GM18870 (cell line): ENCODE data around the gene PSD2.

ENCODE experiments used
- ATAC-seq: cut with Tn5 transposase; IDR thresholded peaks from one replicate; pipeline ENCODE4 v1.9.1; 2021; ENCODE audit warnings: moderate library complexity; ENCODE audit not compliant: unreplicated experiment

Gene PSD2

DNA sequence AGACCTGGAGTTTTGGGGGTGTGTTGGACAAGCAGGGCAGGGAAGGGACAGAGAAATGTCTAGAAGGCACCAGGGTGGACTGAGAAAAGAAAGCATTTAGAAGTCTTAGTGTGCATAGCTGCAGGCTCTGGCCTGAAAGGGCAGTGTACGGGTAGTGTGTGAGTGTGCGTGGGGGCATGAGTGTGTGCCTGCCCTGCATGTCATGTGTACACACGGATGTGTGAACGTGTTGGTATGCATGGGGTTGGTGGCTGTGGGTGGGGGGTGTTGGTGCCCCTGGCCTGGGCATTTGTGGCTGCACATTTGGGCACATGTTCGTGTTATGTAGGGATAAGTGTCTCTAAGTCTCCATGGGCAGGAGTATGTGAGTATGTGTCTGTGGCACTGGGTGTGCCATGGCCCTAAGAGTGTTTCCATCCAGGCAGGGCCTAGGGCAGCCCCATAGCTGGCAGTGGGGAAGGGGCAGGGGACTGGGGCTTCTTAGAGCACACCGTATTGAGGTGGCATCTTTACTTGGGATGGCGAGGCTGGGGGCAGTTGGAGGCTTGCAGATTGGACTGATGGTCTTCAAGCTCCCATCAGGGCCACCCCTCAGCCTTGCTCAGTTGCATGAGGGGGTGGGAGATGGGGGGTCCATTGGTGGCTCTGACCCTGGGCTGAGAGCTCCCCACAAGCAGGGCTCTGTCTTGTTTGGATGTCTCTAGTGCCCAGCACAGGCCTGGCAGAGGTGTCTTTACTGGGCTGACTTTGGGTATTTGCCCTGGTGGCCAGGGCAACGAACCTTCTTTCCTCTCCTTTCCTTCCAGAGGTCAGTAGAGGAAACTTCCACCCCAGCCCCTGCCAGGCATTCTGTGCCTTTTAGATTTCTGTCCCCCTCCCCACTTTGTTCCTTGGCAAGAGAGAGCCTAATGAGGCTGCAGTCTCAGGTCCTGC lies 15.0 kb downstream of the PSD2 start:
- ATAC-seq: no peak

DNA sequence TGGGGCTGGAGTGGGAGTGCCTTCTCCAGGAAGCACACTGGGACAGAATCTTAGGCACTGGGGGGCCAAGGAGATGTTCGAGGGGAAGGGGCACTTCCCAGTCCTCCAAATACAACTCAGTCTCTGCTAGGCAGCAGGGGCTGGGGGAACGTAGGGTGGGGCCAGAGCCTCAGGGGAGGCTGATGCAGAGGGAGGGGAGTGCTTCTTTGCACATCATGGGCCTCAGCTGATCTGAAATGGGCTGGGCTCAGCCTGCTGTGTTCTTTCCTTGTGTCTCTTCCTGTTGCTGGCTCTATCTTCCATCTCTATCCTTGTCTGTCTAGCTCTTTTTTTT lies 15.6 kb downstream of the PSD2 start:
- no peak for ATAC-seq

DNA sequence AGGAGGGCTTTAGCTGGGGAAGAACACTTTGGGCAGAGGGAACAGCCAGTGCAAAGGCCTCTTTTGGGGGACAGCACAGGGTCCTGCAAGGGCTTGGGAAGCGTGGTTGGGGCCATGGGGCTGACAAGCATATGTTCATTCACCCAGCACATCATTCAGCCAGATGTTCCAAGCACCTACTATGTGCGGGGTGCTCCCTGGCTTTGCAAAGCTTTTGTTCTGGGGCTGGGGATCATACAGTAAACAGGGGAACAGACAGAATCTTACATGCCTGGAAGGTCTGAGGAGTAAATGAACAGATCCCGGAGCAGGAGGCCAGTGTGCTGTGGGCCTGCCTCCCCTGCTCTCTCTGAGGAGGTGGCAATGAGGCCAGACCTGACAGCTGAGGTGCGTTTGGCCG lies 16.7 kb downstream of the PSD2 start:
- no peak for ATAC-seq

DNA sequence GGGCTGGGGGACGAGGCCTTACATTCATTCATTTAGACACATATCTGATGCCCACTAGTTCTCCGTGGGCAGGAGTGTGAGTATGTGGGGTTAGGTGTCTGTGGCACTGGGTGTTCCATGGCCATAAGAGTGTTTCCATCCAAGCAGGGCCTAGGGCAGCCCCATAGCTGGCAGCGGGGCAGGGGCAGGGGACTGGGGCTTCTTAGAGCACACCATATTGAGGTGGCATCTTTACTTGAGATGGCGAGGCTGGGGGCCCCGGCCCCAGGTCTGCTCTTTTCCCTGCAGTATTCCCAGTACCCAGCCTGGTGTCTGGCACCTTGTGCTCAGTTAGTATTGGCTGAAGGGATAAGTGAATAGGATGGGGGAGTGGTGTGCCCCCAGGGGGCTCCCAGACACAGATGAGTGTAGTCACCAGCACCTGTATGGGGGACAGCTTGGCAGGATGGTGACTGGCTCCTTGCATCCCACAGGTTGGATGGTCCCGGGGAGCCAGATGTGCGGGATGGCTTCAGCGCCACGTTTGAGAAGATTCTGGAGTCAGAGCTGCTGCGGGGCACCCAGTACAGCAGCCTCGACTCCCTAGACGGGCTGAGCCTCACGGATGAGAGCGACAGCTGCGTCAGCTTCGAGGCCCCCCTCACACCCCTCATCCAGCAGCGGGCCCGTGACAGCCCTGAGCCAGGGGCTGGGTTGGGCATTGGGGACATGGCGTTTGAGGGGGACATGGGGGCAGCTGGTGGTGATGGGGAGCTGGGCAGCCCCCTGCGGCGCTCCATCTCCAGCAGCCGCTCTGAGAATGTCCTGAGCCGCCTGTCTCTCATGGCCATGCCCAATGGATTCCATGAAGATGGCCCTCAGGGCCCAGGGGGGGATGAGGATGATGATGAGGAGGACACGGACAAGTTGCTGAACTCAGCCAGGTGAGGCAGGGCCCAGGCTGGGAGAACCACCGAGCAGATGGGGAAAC lies 17.5 kb downstream of the PSD2 start:
- no peak for ATAC-seq

DNA sequence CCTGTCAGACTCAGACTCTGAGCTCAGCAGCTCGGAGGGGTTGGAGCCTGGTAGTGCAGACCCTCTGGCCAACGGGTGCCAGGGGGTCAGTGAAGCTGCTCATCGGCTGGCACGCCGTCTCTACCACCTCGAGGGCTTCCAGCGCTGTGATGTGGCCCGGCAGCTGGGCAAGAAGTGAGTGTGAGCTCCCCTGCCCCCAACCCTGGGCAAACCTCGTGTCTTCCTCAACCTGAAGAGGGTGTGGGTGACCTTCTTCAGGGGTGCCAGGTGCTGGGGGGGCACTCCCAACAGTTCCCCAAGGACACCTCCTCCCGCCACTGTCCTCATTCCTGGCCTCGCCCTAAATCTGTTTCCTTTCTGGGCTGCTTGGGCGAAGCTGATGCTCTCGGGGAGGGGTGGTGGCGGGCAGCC lies 18.6 kb downstream of the PSD2 start:
- ATAC-seq: no peak

DNA sequence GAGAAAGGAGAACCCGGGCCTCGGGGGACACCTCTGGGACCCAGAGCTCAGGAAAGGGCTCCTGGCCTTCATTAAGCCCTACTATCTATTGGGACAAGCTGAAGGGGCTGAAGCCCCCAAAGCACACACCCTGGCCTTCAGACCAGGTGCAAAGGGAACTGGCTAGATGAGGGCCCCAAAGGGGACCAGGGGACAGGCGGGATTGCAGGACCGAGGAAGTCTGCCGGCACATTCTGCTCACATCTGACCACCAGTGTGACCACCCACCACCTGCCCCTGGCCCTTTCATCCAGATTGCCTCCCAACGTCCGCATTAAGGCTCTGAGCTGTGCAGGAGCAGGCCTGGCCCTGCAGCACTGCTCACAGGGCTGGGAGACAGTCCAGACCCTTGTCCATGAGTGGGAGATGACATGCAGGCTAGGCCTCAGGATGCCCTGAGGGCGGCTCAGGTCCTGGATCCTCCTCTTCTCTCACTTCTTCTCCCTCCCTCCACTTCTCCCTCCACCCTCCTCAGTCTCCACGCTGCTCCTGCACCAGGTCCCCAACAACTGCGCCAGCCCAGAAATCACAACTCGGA lies 19.2 kb downstream of the PSD2 start:
- ATAC-seq: no peak

DNA sequence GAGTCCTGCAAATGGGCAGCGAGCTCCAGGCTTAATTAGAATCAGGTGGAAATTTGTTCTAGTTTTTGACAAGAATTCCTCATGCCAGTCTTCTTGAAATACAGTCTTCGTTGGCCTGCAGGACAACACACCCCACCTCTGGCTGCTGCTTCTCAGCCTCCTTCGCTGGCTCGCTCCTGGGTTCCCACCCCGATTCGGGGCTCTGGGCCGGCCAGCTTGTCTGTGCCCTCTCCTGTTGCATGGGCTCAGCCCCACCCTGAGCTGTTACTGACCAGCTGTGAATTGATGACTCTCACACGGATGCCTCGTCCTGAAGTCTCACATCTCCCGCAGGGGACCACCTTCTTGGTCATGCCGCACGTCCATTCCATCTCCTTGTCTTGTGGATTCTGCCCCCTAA lies 21.0 kb downstream of the PSD2 start:
- no peak for ATAC-seq

DNA sequence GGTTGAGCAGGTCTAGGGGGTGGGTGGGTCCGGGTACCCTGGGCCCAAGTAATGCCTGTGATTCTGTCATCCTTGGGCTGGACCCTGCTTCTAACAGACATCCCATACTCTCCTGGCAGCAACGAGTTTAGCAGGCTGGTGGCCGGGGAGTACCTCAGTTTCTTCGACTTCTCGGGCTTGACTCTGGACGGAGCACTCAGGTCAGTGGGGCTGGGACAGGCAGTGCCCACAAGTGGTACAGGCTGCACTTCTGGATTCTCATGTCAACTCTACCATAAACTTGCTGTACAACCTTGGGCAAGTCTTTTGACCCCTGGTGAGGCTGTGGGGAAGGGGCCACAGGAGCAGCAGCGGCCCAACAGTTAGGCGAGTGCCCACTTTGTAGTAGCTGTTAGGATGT lies 21.8 kb downstream of the PSD2 start:
- no peak for ATAC-seq

DNA sequence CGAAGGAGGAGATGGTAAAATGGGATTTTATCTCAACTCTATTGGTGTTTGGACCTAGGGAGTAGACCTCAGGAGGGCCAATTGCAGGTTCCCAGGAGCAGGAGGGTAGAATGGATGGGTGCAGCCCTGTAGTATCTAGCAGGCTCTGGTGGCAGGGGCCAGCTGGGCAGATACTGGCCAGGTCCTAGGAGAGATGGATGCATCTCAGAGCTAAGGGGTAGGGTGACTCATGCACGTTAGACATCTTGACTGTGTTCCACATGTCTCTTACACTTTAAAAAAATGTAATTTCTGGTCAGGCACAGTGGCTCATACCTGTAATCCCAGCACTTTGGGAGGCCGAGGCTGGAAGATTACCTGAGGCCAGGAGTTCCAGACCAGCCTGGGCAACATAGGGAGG lies 22.4 kb downstream of the PSD2 start:
- no peak for ATAC-seq

DNA sequence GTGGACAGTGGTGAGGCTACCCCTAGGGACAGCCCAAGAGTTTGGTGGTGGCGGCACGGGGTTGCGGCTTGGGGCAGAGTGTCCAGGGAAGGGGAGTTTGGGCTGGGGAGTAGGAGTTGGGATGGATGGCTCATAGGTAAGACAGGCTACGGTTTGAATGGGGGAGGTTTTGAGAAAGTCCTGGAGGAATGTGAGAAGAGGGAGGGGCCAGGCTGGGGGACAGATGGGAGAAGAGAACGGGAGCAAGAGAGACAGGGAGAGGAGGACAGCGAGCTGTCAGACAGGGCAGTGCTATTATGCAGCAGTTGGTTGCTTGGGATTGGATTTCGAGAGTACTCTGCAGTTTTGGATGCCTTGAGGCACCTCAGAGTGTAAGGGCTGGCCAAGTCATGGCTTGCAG lies 24.5 kb downstream of the PSD2 start:
- ATAC-seq: no peak

DNA sequence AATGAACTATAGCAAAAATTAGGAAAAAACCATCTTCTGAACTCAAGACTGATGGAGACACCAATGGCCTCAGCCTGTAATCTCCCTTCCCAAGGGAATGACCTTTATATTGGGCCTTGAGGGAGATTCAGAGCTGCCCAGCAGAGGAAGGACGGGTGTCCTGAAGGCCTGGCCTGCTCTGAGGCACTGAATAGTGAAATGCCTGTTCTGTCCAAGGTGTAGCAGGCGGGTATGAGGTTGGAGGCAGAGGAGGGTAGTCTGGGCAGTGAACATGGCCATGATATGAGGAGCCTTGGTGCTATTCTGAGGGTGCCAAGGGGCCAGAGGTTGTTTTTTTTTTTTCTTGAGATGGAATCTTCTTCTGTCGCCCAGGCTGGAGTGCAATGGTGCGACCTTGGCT lies 25.0 kb downstream of the PSD2 start:
- no peak for ATAC-seq

DNA sequence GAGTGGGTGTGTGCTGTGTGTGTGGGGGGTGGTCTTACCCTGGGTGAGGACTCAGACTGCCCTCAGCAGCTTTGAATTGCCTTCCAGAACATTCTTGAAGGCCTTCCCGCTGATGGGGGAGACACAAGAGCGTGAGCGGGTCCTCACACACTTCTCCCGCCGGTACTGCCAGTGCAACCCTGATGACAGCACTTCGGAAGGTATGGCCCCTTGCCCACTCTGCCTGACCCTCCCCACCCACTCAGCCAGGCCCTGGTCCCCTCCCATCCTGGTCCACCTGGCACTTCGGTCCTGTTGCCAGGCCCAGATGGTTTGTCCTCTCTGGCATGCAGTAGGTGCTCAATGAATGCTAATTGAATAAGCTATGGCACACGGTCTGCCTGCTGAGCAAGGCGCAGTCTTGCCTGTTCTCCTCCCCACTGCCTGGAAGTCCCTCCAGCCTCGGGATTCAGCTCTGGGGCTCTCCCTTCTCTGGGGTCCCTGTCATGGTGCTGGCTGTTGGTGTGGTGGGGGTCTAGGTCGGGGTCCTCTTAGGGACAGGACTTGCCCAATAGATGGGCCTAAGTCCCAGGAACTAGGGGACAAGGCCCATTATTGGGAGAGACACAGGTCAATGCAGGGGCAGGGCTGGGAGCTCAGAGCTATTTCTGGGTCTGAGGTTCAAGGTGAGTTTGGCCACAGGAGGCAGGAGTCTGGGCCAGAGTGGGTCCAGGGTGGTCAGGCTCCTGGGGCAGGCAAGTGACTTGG lies 26.4 kb downstream of the PSD2 start:
- no peak for ATAC-seq

DNA sequence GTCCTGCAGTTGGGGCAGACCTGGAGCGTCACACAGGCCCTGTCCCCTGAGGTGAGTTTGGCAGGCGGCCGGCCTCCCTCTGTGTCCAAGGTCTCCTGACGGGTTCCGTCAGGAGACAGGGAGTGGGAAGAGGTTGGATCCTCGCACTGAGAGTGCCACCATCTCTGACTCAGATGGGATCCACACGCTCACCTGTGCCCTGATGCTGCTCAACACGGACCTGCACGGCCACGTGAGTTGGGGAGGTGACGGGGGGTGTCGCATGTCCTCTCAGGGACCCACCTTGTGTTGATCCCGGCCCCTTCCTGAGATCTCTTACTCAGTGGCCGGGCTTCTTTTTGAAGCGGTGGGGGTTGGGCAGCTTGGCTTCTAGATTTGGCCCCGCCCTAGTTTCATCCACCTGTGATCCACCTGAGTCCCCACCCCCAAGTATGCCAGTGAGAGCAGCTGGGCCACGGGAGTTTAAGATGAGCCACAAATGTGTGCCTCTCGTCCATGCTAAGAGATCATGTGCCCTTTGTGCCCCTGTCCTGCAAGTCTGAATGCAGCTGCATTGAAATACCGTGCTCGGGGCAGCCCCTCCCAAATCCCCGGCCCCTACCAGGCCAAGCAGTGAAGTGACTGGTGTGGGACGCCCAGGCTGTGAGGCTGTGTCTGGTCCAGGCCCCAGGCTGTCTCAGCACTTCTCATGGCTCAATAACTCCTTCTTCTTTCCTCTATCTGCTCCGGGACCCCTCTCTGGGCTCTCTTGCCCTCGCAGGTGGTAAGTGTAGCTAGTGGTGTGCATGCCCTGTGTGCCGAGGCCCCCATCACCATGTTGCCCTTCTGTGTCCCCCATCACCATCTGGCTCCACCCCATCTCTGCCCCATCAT lies 27.2 kb downstream of the PSD2 start:
- no peak for ATAC-seq

DNA sequence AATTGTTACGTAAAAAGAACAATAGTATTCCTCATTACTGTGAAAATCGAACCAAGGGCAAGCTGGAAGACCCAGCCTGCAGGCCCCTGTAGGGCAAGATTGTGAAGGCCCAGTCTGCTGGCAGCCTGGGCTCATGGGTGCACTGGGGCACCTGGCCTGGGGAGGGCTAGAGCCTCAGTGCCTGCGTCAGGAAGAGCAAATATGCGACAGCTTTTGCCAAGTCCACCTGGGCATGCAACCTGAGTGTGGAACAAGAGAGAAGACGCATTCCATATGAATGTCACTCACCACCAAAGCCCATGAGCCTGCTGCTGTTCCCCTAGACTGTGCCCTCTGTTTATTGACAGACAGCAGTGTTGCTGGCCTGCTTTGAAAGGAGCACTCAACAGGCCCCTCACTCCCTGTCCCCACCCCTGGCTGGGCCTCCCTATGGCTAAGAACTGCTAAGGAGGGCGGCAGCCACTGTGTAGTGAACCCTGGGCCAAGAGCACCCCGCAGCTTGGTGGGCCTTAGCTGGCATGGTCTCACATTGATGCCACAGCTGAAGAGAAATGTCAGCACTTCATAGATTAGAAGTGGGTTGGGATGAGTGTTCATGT lies 28.2 kb downstream of the PSD2 start:
- no peak for ATAC-seq

DNA sequence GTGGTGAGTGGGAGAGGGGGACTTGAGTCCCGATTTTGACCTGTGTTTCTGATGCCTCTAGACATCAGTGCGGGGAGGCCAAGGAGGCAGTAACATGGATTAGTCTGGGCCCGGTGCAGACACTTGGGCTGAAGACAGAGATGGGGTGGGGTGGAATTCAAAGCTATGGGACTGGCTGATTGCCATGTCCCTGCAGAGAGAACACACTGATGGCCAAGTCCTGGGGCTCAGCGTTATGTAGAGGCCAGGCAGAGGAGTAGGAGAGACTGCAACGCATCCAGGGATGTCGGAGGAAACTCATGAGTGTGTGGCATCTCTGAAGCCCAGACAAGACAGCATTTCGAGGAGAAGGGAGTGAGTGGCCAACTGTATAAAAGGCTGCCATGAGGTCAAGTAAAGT lies 30.1 kb downstream of the PSD2 start:
- ATAC-seq: no peak

DNA sequence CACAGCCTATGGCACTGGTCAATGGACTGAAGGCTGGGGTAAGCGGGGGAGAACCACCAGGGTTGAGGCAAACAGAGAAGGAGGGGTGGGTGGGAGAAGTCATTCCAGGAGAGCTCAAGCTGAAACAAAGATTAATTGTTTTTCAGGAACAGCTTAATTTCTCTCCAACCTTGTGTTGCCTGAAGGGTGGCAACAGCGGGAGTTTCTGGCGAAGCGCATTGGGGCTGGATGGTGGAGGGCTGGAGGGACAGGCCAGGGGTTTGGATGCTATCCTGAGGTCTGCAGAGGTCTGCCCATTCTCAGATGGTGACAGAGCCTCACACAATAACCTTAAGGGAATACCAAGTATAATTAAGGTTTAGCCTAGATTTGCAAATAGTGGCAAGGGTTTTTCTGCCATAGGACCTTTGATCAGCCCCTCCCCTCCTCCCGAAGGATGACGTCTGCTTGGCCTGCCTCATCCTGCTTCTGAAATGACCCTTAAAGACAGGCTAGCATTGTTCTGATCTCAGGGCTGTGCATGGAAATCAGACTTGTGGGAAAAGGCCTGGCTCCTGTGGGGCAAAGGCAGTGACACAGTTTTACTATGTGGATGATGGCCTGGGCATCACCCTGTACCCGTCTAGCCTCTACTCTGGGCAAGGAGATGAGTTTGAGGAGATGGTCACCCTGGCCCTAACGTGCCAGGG lies 32.7 kb downstream of the PSD2 start:
- no peak for ATAC-seq

DNA sequence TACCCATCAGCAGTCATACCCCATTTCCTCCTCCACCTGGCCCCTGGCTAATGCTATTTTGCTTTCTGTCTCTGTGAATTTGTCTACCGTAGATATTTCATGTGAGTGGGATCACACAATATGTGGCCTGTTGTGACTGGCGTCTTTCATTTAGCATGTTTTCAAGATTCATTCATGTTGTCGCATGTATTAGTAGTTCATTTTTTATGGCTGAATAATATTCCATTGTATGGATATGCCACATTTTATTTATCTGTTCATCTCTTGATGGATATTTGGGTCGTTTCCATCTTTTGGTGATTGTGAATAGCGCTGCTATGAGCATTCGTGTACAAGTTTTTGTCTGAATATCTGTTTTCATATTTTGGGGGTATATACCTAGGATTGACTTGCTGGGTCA lies 33.9 kb downstream of the PSD2 start:
- no peak for ATAC-seq

DNA sequence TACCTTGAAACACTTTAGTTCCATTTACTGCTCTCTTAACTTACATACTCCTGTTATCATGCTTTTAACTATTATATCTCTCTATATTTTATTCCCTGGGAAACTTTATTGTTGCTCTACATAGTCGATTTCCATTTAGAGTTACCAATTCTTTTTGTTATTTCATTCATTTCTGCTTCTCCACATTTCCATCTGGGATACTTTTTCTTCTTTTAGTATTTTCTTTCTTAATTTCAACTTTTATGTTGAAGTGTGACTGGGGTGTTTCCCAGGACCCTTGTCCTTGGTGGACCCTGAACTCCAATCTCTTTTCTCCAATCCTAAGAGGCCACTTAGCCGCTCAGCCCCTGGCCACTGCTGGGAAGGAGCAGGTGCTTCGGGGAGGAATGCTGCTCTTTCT lies 36.0 kb downstream of the PSD2 start:
- no peak for ATAC-seq

DNA sequence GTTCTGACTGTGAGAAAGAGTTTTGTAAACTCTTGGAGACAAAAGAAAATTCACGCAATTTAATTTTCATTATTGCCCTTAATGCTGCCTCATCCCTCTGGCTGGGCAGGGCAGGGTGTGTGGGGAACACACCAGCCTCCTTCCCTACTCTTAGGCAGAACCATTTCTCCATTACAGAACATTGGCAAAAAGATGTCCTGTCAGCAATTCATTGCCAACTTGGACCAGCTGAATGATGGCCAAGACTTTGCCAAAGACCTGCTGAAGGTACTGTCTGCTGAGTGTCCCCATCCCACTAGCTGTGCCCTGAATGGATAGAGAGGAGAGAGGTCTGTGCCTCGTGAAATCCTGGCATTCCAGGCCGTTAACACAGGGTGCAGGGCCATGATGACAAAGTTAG lies 37.9 kb downstream of the PSD2 start:
- no peak for ATAC-seq
